Stomach smooth muscle (tissue), 2 donors: ENCODE data around the gene DNAAF3.
"Not testable (repeated sequence)": the region's sequence is repeated elsewhere in the genome, so short reads cannot be mapped to it uniquely, and the experiment has no call there.

Experiments
- H3K27ac ChIP-seq: one replicate; pipeline ENCODE4 v1.7.0; 2013; ENCODE audit warnings: mild to moderate bottlenecking, low read length, inconsistent platforms
- H3K27me3 ChIP-seq, 2 donors: one replicate each; pipeline ENCODE4 v1.7.0; 2013; ENCODE audit warnings: low read length in 2 of 2; ENCODE audit not compliant: insufficient read depth in 2 of 2, control insufficient read depth in 1 of 2
- H3K36me3 ChIP-seq, 2 donors: one replicate each; pipeline ENCODE4 v1.7.0; 2013; ENCODE audit warnings: low read length in 2 of 2; ENCODE audit not compliant: control insufficient read depth in 2 of 2, insufficient read depth in 2 of 2
- H3K4me1 ChIP-seq: one replicate; pipeline ENCODE4 v1.7.0; 2013; ENCODE audit warnings: low read length; ENCODE audit not compliant: control insufficient read depth, insufficient read depth
- H3K4me3 ChIP-seq, 2 donors: one replicate each; pipeline ENCODE4 v1.7.0; 2013; ENCODE audit warnings: low read length in 2 of 2
- H3K9ac ChIP-seq, 2 donors: one replicate each; pipeline ENCODE4 v1.7.0; 2013; ENCODE audit warnings: low read length in 2 of 2, mild to moderate bottlenecking in 1 of 2
- H3K9me3 ChIP-seq, 2 donors: one replicate each; pipeline ENCODE4 v1.7.0; 2013; ENCODE audit warnings: low read length in 2 of 2; ENCODE audit not compliant: control insufficient read depth in 2 of 2
- donor health status: healthy.
- donor health status: Pancreatic carcinoma.

DNAAF3 gene

DNA sequence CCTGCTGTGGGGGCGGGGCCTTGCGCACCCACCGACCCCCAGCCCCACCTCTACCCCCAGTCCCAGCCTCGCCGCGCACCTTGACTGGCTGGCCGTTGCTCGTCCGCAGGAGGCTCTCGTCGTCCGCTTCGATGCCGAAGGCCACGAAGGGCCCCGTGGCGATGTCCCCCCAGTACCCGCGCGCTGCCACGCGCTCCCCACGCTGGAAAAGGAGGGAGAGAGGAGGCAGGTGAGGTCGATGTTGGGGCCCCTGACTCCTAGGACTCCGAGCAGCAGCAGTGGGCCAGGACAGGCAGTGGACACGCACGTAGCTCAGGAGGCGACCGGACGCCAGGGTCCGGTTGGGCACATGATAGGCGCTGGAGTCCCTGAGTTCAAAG lies 5.4 kb downstream of the DNAAF3 start:
- H3K9ac ChIP-seq = no peak overlapping the region
- peaks cover 53 to 55% of the 10 kb centered on the region in 2 donors for H3K27me3 ChIP-seq

DNA sequence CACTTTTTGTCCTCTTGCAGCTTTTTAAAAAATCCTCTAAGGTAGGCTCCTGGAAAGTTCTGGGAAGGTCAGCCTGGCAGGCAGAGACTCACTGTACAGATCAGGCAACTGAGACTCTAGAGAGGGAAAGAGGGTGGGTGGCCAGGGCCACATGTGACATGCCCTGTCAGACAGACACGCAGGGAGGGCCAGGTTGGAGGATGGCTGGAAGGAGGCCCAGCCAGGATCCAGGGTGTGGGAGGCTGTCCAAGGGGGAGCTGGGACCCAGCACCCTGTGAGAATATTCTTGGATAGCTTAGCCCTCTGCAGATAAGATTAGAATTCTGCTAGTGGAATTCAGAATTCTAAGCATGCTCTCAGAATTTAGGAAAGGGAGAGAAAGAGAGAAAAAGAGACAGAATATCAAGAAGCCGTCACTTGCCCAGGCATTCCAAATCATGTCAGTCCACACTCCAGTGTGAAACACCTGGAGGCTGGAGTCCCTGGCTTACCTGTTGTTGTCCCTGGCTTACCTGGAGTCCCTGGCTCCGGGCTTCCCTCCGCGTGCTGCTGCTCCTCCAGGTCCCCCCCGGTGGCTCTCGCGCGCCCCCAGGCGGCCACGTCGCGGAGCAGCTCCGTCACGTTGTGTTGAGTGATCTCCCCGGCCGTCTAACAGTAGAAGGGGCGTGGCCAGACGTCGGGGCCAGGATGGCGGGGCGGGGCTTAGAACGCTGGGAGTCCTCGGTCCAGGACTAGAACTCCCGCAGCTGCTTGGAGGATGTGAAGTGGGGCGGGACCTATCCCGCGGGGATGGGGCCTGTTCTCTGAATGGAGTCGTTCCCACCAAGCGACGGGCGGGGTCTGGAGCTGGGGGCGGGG lies 6.1 kb downstream of the DNAAF3 start:
- no peak overlapping the region for H3K4me3 ChIP-seq
- H3K27ac ChIP-seq = no peak overlapping the region
- H3K36me3 ChIP-seq = no peaks in the 10 kb centered on the region
- no peak overlapping the region for H3K9ac ChIP-seq
- peaks cover 48 to 50% of the 10 kb centered on the region in 2 donors for H3K27me3 ChIP-seq
- H3K4me1 ChIP-seq = peaks cover 7% of the 10 kb centered on the region
- no peaks in the 10 kb centered on the region for H3K9me3 ChIP-seq

More for the DNA sequence above, 5.4 kb downstream of the DNAAF3 start:
- Histone ChIP-seq H3K36me3 (no peaks in the 10 kb centered on the region), H3K9me3 (no peaks in the 10 kb centered on the region), H3K27ac (no peak overlapping the region), H3K4me1 (peaks cover 5% of the 10 kb centered on the region), H3K4me3 (no peak overlapping the region)

DNA sequence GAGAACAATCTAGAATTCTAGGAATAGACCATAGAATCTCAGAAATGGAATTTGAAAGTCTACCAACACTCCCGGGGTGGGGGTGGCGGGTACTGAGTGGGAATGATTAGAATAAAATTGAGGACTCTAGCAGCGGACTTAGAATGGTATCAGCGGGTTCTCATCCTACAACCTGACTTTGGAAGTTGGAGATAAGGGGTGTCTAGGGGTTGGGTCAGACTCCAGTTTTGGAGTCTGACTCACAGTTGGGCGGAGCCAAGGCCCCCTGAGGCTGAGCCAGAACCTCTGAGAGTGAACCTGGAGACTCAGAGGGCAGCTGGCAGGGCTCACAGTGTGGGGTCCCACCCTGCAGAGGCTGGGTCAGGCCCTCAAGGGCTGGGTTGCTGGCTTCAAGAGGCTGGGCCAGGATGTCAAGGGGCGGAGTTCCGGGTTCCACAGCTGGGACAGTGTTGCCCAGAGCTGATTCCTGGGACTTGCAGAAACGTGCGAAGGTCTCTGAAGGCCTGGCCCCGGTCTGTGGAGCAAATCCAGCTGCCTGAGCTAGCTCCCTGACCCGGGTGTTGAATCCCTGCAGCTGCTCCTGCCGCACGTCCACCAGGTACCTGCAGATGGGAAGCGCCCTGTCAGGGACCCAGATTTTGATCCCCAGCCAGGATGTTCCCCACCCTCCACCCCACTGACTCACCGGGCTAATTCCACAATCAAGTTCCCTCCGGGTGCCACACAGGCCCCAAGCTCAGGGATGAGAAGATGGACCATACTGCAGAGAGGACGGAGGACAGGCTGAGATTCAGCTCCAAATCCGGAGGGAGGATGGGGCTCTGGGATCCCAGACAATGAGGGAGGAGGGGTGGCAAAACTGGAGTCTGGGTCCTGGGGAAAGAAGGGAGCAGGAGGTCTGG lies 7.3 kb downstream of the DNAAF3 start:
- H3K4me1 ChIP-seq = peaks cover 7% of the 10 kb centered on the region
- H3K9ac ChIP-seq = no peak overlapping the region
- no peak overlapping the region for H3K4me3 ChIP-seq
- no peak overlapping the region for H3K27ac ChIP-seq
- H3K27me3 ChIP-seq = peaks cover 49 to 54% of the 10 kb centered on the region in 2 donors
- H3K36me3 ChIP-seq = no peaks in the 10 kb centered on the region
- H3K9me3 ChIP-seq = no peaks in the 10 kb centered on the region

DNA sequence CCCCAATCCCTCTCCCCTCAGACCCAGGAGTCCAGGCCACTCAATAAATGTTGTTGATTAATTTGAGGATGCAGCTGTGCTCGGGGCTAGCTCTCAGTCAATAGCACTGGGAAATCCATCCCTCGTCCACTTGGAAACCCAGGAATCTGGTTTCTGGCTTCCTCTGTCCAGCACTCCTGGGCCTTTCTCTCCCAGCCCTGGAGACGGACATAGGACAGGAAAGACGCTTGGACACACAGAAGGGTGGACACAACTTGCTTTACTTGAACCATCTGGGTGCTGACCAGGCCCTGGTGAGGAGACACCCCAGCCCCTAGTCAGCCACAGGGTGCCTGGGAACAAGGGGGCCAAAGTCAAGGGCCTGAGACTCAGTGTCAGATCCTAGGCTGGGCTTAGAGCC lies 8.0 kb downstream of the DNAAF3 start:
- Histone ChIP-seq H3K4me3 (no peak overlapping the region), H3K27ac (no peak overlapping the region), H3K9me3 (no peaks in the 10 kb centered on the region), H3K27me3 (peaks cover 47 to 54% of the 10 kb centered on the region in 2 donors), H3K9ac (no peak overlapping the region), H3K36me3 (no peaks in the 10 kb centered on the region), H3K4me1 (peaks cover 7% of the 10 kb centered on the region)

DNA sequence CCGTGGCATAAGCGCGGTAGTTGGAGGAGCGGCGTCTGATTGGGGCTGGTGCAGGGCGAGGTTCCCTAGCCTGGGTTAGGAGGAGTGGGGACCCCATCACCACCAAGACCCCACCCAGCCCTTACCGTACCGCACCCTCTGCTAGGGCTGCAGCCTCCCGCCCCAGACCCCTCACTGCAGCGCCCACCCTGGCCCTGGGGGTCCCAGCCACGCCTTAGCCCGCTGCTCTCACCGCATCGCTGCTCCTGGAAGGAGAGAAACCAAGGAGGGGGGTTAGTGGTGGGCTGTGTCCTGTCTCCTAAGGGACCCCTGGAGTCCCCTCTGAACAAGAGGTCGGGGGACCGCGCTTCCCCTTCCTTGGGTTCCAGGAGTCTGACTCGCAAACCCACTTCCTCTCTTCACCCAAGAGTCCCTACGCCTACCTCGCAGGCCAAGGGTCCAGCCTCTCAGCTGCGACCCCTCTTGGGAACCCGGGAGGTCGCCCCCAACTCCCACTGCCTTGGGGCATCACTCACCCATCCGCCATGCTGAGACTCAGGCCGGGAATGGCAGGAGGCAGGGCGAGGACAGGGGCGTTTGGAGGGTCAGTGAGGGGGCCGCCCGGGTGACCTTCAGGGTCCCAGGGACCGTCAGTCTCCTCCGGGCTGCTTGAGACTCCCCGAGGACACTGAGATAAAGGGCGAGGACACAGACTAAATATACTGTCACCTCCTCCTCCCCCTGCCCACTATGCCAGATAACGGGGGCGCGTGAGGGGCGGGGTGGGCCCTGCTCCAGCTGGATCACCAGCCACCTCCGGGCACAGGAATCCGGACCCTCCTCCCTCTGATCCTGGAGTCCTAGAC lies 9.1 kb downstream of the DNAAF3 start, which contains the start of gene TNNI3:
Gene TNNI3 (minus strand): TSS at position 669 of the 845 bp plus-strand sequence. CDS start 143 bp downstream, at position 526.
- Histone ChIP-seq H3K27me3 (peaks cover 45 to 53% of the 10 kb centered on the region in 2 donors), H3K27ac (no peak within 1 kb of the TSS), H3K9me3 (no peaks in the 10 kb centered on the region), H3K4me3 (no peak within 1 kb of the TSS), H3K9ac (no peak within 1 kb of the TSS), H3K36me3 (no peaks in the 10 kb centered on the region), H3K4me1 (peaks cover 7% of the 10 kb centered on the region)

DNA sequence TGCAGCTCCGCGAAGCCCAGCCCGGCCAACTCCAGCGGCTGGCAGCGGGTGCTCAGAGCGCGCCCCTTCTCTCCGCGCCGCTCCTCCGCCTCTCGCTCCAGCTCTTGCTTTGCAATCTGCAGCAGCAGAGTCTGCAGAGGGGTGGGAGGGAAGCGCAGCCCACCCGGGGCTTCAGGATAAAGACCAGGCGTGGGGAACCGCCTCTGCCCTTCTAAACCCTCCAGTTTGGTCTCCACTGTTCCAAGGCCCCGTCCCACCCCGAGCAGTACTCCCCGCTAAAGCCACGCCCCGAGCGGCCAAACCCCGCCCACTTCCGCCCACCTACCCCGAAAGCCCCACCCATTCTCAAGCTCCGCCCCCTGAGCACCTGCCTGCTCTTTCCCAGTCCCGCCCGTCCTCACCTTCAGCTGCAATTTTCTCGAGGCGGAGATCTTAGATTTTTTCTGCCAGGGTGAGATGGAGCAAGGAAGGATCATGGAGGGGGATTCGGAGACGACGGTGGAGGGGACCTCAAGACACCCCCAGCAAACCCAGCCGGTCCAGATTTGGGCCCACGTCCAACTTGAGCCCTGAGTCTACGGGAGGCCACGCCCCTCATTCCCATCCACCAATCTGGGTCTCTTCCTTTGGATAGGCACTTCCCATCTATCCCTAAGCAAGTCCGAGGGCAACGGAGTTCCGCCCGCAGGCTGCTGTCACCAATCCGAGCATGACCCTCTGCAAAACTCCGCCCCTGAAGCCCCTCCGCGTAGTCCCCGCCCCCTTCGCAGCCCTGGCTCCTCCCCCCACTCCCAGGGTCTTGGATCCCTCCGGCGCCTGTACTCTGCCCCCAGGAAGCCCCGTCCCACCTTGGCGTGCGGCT lies 10.0 kb downstream of the DNAAF3 start:
- Histone ChIP-seq H3K4me3 (peak overlapping the region in 1 of 2 donors; percentile 29), H3K9ac (no peak overlapping the region)

DNA sequence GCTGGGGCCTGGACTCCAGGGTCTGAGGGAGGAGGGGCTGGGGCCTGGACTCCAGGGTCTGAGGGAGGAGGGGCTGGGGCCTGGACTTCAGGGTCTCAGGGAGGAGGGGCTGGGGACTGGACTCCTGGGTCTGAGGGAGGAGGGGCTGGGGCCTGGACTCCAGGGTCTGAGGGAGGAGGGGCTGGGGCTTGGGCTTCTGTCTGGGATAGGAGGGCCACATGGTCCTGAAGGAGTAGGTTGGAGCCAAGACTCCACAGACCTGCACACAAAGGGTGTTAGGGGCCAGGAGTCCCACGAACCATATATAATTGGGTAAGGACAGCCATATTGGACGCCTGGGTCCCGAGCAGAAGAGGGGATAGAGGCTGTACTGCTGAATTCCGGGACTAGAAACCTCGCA lies 10.6 kb downstream of the DNAAF3 start:
- Histone ChIP-seq H3K4me3 (peak overlapping the region in 1 of 2 donors; percentile 29), H3K27me3 (peaks cover 38% of the 10 kb centered on the region in 2 donors)
- H3K4me1 ChIP-seq, H3K27ac ChIP-seq, H3K36me3 ChIP-seq, H3K9ac ChIP-seq, H3K9me3 ChIP-seq: not testable (repeated sequence)

More for the DNA sequence above, 10.0 kb downstream of the DNAAF3 start:
- Histone ChIP-seq H3K27me3 (peaks cover 41 to 45% of the 10 kb centered on the region in 2 donors), H3K4me1 (peaks cover 7% of the 10 kb centered on the region), H3K9me3 (peaks cover 0 to 2% of the 10 kb centered on the region in 2 donors), H3K36me3 (no peaks in the 10 kb centered on the region), H3K27ac (no peak overlapping the region)

DNA sequence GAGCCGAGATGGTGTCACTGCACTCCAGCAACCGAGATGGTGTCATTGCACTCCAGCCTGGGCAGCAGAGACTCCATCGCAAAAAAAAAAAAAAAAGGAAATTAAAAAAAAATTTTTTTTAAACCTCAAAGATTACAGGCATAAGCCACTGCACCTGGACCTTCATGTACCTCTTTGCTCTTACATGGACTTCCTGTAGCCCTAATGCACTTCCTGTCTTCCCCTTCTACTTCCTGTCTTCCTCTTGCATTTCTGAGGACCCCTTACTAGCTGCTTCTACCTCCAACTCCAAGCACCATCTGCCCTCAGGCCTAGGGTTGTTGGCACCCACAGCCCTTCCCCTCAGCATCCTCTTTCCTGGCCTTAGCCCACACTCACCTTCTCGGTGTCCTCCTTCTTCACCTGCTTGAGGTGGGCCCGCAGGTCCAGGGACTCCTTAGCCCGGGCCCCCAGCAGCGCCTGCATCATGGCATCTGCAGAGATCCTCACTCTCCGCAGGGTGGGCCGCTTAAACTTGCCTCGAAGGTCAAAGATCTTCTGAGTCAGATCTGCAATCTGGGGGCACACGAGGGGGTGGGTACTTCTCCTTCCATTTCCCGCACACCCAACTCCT lies 12.7 kb downstream of the DNAAF3 start:
- Histone ChIP-seq H3K36me3 (no peaks in the 10 kb centered on the region), H3K27ac (no peak overlapping the region), H3K4me3 (no peak overlapping the region), H3K9ac (no peak overlapping the region), H3K9me3 (peaks cover 0 to 2% of the 10 kb centered on the region in 2 donors), H3K27me3 (peaks cover 30 to 38% of the 10 kb centered on the region in 2 donors), H3K4me1 (peaks cover 7% of the 10 kb centered on the region)

DNA sequence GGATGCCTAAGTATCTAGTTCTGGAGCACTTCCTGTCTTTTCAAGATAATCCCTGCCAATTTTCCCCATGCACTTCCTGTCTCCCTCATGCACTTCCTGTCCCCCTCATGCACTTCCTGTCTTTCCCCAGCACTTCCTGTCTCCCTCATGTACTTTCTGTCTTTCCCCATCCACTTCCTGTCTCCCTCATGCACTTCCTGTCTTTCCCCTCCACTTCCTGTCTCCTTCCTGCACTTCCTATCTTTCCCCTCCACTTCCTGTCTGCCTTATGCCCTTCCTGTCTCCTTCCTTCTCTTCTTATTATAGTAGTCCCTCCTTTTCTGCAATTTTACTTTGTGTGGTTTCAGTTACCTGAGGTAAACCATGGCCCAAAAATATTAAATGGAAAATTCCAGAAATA lies 14.4 kb downstream of the DNAAF3 start:
- H3K27me3 ChIP-seq = peaks cover 31 to 37% of the 10 kb centered on the region in 2 donors
- no peak overlapping the region for H3K27ac ChIP-seq
- no peaks in the 10 kb centered on the region for H3K36me3 ChIP-seq
- peaks cover 7% of the 10 kb centered on the region for H3K4me1 ChIP-seq
- no peak overlapping the region for H3K9ac ChIP-seq
- peaks cover 0 to 2% of the 10 kb centered on the region in 2 donors for H3K9me3 ChIP-seq
- H3K4me3 ChIP-seq = no peak overlapping the region
